Activated T-helper 2 cell treated with anti-CD3 and anti-CD28 coated beads, Interferon-gamma antibody, Interleukin-2, Interleukin-4, amounts not matched to agents 10 μg/mL and 5 μg/mL and 100 μg/mL, durations not matched to agents 14 hours and 24 hours and 36 hours (primary cell): ENCODE data around the gene MYBBP1A. TPM values are rescaled to one million over a fixed set of nuclear protein-coding genes. Genes with fewer than 3 reads are reported as not detected.

Experiments
- DNase-seq: peaks from one replicate; pipeline ENCODE4 v3.0.0; 2021; ENCODE audit warnings: low spot score
- H3K27ac Mint-ChIP-seq: one replicate; pipeline ENCODE4 v1.8.0; 2021; ENCODE audit warnings: mixed read lengths
- H3K27me3 Mint-ChIP-seq: one replicate; pipeline ENCODE4 v1.8.0; 2021; ENCODE audit warnings: low read depth, mixed read lengths
- H3K36me3 Mint-ChIP-seq: one replicate; pipeline ENCODE4 v1.8.0; 2021; ENCODE audit warnings: low read depth, mixed read lengths
- H3K4me1 Mint-ChIP-seq: one replicate; pipeline ENCODE4 v1.8.0; 2021; ENCODE audit warnings: low read depth, mixed read lengths
- H3K4me3 Mint-ChIP-seq: one replicate; pipeline ENCODE4 v1.8.0; 2021; ENCODE audit warnings: low read depth, mild to moderate bottlenecking, moderate library complexity, mixed read lengths
- H3K9me3 Mint-ChIP-seq: one replicate; pipeline ENCODE4 v1.8.0; 2021; ENCODE audit warnings: mixed read lengths
- intact Hi-C: fragments of 100-400 bp; cut with micrococcal nuclease; formaldehyde crosslinking; loops from one replicate; pipeline ENCODE4 v1.15.1; 2023
- total RNA-seq: library from RNA; stranded (reverse); gene quantifications from 2 replicates; pipeline ENCODE4 v1.2.3, GENCODE V29; 2022

The MYBBP1A gene
- total RNA-seq, 1 donor from 2014 or later, result 137 TPM

DNA sequence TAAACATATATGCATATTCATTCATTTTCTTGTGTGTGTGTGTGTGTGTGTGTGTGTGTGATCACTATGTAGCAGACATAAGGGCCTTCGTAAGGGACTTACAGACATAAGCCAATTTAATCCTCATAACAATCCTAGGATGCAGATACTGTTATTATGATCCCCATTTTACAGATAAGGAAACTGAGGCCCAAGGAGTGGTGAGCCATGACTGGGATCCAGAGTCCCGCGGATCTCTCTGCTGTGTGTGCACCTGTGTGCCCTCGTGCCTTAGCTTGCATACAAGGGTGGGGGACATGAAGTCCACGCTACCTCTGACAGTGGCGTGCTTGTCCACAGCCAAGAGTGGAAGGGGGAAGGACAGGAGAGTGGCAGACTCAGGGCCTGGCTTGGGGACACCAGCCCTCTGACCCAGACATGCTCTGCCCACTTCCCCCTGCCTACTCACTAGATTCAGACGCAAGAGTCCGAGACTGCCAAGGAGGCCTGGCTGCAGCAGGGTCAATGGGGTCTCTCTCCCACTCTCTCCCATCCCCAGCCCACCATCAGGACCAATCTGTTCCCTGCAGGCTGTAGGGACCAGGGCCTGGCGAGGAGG lies 19.4 kb upstream of the MYBBP1A start:
- intact Hi-C loops, result no loop called here
- Mint-ChIP-seq H3K36me3 (no peaks in the 10 kb centered on the region), H3K4me1 (peaks cover 23% of the 10 kb centered on the region), H3K27me3 (peaks cover 11% of the 10 kb centered on the region), H3K27ac (no peak overlapping the region), H3K4me3 (no peak overlapping the region), H3K9me3 (no peaks in the 10 kb centered on the region)
- no peak for DNase-seq

DNA sequence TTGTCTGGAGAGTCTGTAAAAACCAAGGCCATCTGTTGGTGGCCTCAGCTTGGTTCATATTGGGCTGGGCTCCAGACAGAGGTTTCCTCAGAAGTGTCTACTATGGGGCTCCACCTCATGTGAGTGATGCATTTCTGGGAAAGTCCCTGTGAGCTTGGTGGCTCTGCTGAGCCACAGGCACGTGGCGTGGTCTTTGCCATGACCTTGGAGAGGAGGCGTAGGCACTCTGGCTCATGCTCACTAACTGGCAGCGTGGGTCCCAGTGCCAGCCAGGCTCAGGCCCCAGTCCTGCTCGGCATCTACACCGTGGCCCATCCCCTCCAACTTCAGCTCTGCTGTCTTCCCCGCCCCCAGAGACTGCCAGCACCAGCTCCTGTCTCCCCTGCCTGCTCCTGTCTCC lies 18.5 kb upstream of the MYBBP1A start:
- Mint-ChIP-seq H3K27me3 (peaks cover 13% of the 10 kb centered on the region), H3K27ac (peak overlapping the region; percentile 68), H3K9me3 (no peaks in the 10 kb centered on the region), H3K4me3 (no peak overlapping the region), H3K4me1 (peaks cover 23% of the 10 kb centered on the region), H3K36me3 (no peaks in the 10 kb centered on the region)
- peak; percentile 33 for DNase-seq
- intact Hi-C loops, result loop anchor here (1.0 kb wide), 1 partner anchor 8 kb away; no protein-coding TSS in a partner anchor

DNA sequence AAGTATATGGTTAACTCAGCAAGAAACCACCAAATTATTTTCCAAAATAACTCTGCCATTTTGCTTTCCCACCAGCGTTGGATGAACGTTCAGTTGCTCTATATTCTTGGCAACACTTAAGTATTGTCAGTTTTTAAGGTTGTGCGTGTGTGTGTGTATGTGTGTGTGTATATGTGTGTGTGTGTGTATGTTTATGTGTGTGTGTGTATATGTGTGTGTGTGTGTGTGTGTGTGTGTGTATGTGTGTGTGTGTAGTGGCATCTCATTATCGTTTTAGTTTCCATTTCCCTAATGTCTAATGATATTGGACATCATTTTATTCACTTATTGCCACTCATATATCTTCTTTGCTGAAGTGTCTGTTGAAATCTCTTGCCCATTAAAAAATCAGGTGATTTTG lies 17.9 kb upstream of the MYBBP1A start:
- Mint-ChIP-seq H3K27me3 (peaks cover 13% of the 10 kb centered on the region), H3K36me3 (no peaks in the 10 kb centered on the region), H3K4me3 (no peak overlapping the region), H3K4me1 (peaks cover 23% of the 10 kb centered on the region), H3K27ac (peak overlapping the region; percentile 68), H3K9me3 (no peaks in the 10 kb centered on the region)
- intact Hi-C loops, result loop anchor here (1.0 kb wide), 1 partner anchor 8 kb away; no protein-coding TSS in a partner anchor
- DNase-seq, result no peak

DNA sequence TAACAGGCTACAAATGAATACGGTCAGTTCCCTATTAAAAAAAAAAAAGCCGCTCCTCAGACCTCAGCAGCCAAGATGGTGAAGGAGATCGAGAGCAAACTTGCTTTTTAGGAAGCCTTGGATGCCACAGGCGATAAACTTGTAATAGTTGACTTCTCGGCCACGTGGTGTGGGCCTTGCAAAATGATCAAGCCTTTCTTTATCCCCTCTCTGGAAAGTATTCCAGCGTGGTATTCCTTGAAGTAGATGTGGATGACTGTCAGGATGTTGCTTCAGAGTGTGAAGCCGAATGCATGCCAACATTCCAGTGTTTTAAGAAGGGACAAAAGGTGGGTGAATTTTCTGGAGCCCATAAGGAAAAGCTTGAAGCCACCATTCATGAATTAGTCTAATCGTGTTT lies 16.9 kb upstream of the MYBBP1A start:
- no peak for DNase-seq
- no peaks in the 10 kb centered on the region for H3K9me3 Mint-ChIP-seq
- H3K27me3 Mint-ChIP-seq, result peaks cover 13% of the 10 kb centered on the region
- H3K36me3 Mint-ChIP-seq, result no peaks in the 10 kb centered on the region
- H3K27ac Mint-ChIP-seq, result no peak overlapping the region
- intact Hi-C loops, result no loop called here
- peaks cover 23% of the 10 kb centered on the region for H3K4me1 Mint-ChIP-seq
- H3K4me3 Mint-ChIP-seq, result no peak overlapping the region

DNA sequence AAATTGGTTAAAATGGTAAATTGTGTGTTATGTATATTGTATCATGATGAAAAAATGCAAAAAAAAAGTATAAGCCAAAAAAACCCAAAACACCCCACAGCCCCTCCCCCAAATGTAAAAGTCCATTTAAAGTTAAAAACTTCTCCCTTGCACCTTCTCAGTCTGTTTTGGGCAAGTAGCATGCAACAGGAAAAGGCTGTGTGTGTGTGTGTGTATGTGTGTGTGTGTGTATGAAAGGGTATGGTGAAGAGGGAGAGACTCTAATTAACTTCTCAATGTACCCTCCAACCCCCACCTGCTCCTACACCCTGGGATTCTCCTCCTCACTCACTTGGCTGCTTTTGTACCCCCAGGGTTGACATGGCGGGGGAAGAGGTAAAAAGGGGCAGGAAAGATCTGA lies 14.4 kb upstream of the MYBBP1A start:
- Mint-ChIP-seq H3K27me3 (peaks cover 9% of the 10 kb centered on the region), H3K36me3 (no peaks in the 10 kb centered on the region), H3K4me3 (no peak overlapping the region), H3K4me1 (peaks cover 33% of the 10 kb centered on the region), H3K27ac (no peak overlapping the region), H3K9me3 (no peaks in the 10 kb centered on the region)
- no peak for DNase-seq
- intact Hi-C loops, result loop anchor here (10.0 kb wide), 2 partner anchors 135 to 225 kb away; partner anchors contain the start of genes PELP1 and PSMB6

DNA sequence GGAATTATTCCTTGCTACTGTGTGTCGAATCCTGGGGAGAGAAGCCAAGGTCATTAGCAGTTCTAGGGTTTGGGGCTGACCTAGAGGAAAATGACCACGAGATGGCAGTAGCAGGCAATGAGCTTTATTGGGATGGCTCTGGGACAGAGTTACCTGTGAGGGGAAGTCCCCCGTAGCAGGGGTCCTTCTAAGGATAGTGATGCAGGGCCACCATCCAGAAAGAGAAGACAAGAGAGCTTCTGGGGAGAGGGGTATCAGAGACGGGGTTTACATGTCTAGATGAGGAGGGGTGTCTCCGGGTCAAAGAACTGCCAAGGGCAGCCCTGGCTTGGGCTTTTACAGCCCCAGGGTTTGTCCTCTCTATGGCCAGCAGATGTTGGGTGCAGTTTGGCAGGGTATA lies 11.6 kb upstream of the MYBBP1A start:
- Mint-ChIP-seq H3K27me3 (peaks cover 7% of the 10 kb centered on the region), H3K4me3 (no peak overlapping the region), H3K36me3 (no peaks in the 10 kb centered on the region), H3K27ac (no peak overlapping the region), H3K4me1 (peaks cover 36% of the 10 kb centered on the region), H3K9me3 (no peaks in the 10 kb centered on the region)
- intact Hi-C loops, result loop anchor here (1.0 to 10.0 kb wide), 3 partner anchors 60 to 228 kb away; partner anchors contain the start of genes PELP1 and PSMB6
- no peak for DNase-seq

DNA sequence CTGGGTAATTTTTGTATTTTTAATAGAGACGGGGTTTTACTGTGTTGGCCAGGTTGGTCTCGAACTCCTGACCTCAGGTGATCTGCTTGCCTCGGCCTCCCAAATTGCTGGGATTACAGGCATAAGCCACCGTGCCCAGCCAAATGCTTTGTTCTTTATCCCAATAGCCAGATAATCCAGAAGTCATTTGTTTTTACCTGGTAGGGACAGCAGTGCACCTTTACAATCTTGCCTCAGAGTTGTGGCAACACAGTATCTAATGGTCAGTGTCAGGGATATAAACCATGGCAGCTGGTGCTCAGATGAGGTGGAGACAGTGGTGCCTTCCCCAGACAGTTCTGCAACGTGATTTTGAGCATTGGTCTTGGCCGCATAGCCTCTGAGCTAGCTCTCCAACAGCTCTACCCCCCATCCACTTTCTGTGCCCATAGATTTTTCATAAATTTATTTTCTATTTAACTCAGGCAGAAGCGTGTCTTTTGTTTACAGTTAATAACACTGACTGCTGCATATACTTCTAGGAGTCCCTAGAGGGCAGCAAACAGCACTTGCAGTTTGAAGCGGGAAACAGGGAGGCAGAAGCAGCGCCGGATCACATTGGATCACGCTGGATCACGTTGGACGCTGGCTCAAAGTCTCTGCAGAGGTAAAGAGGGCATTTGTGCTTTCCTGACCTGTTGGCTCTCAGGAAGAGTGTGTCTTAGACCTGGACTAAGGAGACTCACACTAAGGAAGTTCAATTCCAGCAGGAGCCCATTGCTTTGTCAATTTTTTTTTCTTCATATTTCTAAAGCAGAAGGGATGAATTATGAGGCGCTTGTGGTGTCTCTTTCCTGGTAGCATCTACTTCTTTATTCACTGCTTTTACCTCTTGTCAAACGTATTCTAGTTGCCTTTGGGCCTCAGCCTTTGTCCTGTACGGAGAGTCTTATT lies 10.3 kb upstream of the MYBBP1A start:
- H3K4me3 Mint-ChIP-seq, result no peak overlapping the region
- peak; percentile 39 for DNase-seq
- H3K27me3 Mint-ChIP-seq, result peaks cover 7% of the 10 kb centered on the region
- intact Hi-C loops, result loop anchor here (1.0 to 10.0 kb wide), 5 partner anchors 8 to 324 kb away; partner anchors contain the start of genes PELP1 and PSMB6
- peaks cover 40% of the 10 kb centered on the region for H3K4me1 Mint-ChIP-seq
- H3K9me3 Mint-ChIP-seq, result no peaks in the 10 kb centered on the region
- H3K36me3 Mint-ChIP-seq, result no peaks in the 10 kb centered on the region
- peak overlapping the region; percentile 33 for H3K27ac Mint-ChIP-seq

DNA sequence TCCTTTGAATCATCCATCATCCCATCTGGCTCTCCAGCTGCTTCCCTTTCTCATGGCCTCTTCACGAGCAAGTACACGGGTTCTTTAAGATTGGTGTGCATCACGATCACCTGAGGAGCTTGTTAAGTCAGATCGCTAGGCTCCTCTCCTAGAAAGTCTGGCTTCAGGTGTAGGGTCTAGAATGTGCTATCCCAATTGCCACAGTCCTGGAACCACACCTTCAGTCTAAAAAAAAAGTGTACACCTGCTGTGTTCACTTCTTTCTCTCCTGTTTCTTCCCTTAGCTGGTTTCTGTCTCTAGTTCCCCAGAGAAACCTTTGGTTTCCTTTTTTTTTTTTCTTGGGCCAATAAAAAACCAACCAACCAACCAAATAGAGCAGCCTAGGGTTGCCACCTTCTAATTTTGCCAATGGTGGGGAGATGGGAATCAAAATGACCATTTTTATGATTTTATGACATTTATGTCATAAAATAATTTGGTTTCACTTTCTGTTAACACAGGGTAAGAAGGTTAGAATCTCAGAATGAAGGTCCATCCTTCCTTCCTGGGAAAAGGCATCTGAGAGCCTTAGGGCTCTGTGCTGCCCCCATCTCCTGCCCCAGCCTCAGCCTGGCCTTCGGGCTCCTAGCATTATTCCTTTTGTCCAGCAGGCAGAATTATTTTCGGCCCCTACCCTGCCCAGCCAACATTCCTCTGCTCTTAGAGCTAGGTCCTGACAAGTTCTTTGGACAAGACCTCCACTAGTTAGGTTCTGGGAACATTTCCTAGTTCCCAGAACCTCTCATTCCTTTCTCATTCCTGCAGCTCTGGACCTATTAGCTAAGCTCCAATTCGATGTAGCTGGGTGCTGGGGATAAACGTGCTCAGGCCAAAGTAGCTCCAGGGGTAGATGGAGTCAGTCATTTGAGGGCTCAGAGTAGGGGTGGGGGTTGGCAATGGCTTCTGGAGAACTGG lies 7.1 kb upstream of the MYBBP1A start:
- no peaks in the 10 kb centered on the region for H3K9me3 Mint-ChIP-seq
- intact Hi-C loops, result loop anchor here (10.0 kb wide), 2 partner anchors 143 to 233 kb away; partner anchors contain the start of genes PELP1 and PSMB6
- H3K4me1 Mint-ChIP-seq, result peaks cover 35% of the 10 kb centered on the region
- H3K4me3 Mint-ChIP-seq, result peak overlapping the region; percentile 2
- no peak for DNase-seq
- peak overlapping the region; percentile 45 for H3K27ac Mint-ChIP-seq
- no peaks in the 10 kb centered on the region for H3K36me3 Mint-ChIP-seq
- peaks cover 3% of the 10 kb centered on the region for H3K27me3 Mint-ChIP-seq

DNA sequence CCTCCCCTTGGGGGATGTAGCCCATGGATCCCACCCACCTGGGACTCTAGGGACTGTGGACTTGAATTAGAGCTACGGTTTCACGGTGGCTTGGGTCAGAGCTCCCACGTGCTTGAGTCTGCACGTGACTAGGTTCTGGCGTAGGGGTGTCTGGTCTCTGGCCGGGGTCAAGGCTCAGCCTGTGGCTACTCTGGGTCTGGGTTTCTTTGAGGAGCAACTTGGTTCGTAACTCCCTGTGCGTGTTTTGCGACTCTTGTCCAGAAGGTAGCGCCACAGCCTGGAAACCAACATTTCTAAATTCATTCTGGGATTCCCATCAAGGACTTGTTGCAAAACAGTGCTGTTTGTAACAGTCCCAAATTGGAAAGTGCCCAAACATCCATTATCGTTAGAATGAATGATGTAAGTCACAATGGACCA lies 5.7 kb upstream of the MYBBP1A start:
- H3K4me1 Mint-ChIP-seq, result peaks cover 34% of the 10 kb centered on the region
- no peak overlapping the region for H3K27ac Mint-ChIP-seq
- no peaks in the 10 kb centered on the region for H3K27me3 Mint-ChIP-seq
- H3K4me3 Mint-ChIP-seq, result no peak overlapping the region
- DNase-seq, result no peak
- H3K9me3 Mint-ChIP-seq, result no peaks in the 10 kb centered on the region
- H3K36me3 Mint-ChIP-seq, result no peaks in the 10 kb centered on the region
- intact Hi-C loops, result loop anchor here (10.0 kb wide), 2 partner anchors 144 to 234 kb away; partner anchors contain the start of genes PELP1 and PSMB6

DNA sequence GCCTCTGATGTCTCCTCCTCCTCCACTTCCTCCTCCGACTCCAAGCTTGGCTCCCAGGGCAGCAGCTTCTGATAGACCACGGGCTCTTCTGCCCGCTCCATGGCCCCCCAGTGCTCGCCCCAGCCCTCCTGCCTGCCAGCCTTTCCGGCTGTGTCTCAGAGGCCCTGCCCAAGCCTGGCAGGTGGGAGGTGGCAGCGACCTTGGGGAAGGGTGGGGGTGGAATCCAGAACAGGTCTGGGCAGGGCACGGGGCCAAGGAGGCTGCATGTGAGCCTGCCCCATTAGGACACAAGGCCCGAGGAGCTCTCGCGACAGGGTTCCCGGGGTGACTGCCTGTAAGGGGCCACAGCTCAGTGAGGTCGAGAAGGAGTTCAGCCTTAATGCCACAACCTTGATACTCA lies 5.2 kb upstream of the MYBBP1A start, which contains the start of gene GGT6:
TSS of gene GGT6 (minus strand) at position 157 of the 400 bp plus-strand sequence. CDS start at position 101, 56 bp downstream.
- H3K36me3 Mint-ChIP-seq, result no peaks in the 10 kb centered on the region
- no peak within 1 kb of the TSS for H3K27ac Mint-ChIP-seq
- no peak within 1 kb of the TSS for H3K4me3 Mint-ChIP-seq
- intact Hi-C loops, result loop anchor here (10.0 kb wide), 2 partner anchors 144 to 234 kb away; partner anchors contain the start of genes PELP1 and PSMB6
- DNase-seq, result no peak
- H3K4me1 Mint-ChIP-seq, result peaks cover 34% of the 10 kb centered on the region
- H3K9me3 Mint-ChIP-seq, result no peaks in the 10 kb centered on the region
- H3K27me3 Mint-ChIP-seq, result no peaks in the 10 kb centered on the region

DNA sequence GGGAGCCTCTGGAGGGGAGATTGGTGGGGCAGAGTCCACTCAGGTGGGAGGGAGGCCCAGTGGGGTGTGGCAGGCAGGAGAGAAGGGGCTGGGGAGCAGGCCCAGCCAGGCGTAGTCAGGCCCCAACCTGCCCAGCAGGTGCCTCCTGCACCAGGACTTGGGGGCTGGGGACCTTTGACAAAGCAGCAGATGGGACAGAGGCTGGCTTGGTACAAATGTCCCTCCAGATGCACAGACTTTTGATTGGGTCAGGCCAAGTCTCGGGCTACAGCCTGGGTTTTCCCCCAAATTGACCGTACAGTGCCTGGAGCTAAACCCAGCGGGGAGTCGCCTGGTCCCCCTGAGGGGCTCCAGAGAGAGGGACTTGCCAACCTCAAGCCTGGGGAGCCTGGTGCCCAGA lies 4.8 kb upstream of the MYBBP1A start:
- Mint-ChIP-seq H3K4me3 (no peak overlapping the region), H3K9me3 (no peaks in the 10 kb centered on the region), H3K27me3 (no peaks in the 10 kb centered on the region), H3K27ac (no peak overlapping the region), H3K4me1 (peaks cover 32% of the 10 kb centered on the region), H3K36me3 (peaks cover 2% of the 10 kb centered on the region)
- no peak for DNase-seq
- intact Hi-C loops, result loop anchor here (10.0 kb wide), 2 partner anchors 145 to 235 kb away; partner anchors contain the start of genes PELP1 and PSMB6
